Measurements from ENCODE around the gene STAT5B. TPM values are rescaled to one million over a fixed set of nuclear protein-coding genes. Genes with fewer than 3 reads are reported as not detected.
A peak's percentile ranks its signal among the peaks of the same experiment; 100 is the strongest.

The STAT5B gene
- total RNA-seq, 1 donor from 2014 or later: 80.6 TPM

GRCh38 chr17:42236760-42237159 lies 39.4 kb downstream of the STAT5B start:
- DNase-seq (ENCODE audit: low spot score in 2 of 2): no peak

GRCh38 chr17:42233994-42234393 lies 42.2 kb downstream of the STAT5B start:
- Histone ChIP-seq H3K27ac (no peak overlapping the region), H3K36me3 (no peaks in the 10 kb centered on the region), H3K9me3 (no peaks in the 10 kb centered on the region), H3K27me3 (no peaks in the 10 kb centered on the region), H3K4me3 (no peak overlapping the region), H3K4me1 (peaks cover 0 to 5% of the 10 kb centered on the region in 2 donors)
- TF ChIP-seq CTCF (IDR thresholded peaks at IDR 0.05): no peak
- intact Hi-C loops (cut with DNase I): loop anchor here (5.0 kb wide), 1 partner anchor 43 kb away; the partner anchor contains the start of gene STAT5B
- no peak for DNase-seq (ENCODE audit: low spot score in 2 of 2)

More at GRCh38 chr17:42236760-42237159, 39.4 kb downstream of the STAT5B start:
- Histone ChIP-seq H3K9me3 (no peaks in the 10 kb centered on the region), H3K4me3 (no peak overlapping the region), H3K27me3 (no peaks in the 10 kb centered on the region), H3K4me1 (peaks cover 0 to 5% of the 10 kb centered on the region in 2 donors), H3K36me3 (no peaks in the 10 kb centered on the region), H3K27ac (no peak overlapping the region)
- intact Hi-C loops (cut with DNase I): no loop called here
- no peak for TF ChIP-seq CTCF (IDR thresholded peaks at IDR 0.05)

- intact Hi-C loops (cut with DNase I): loop anchor here (5.0 kb wide), 1 partner anchor 44 kb away; the partner anchor contains the start of gene STAT5B
- no peak for TF ChIP-seq CTCF (IDR thresholded peaks at IDR 0.05)
- peaks cover 0 to 5% of the 10 kb centered on the region in 2 donors for H3K4me1 ChIP-seq
- no peaks in the 10 kb centered on the region for H3K36me3 ChIP-seq
- no peak for DNase-seq (ENCODE audit: low spot score in 2 of 2)
- no peak overlapping the region for H3K4me3 ChIP-seq
- H3K9me3 ChIP-seq: no peaks in the 10 kb centered on the region
- H3K27me3 ChIP-seq: no peaks in the 10 kb centered on the region
- no peak overlapping the region for H3K27ac ChIP-seq
Observed at GRCh38 chr17:42233156-42233555, 43.0 kb downstream of the STAT5B start.

- no peak for DNase-seq (ENCODE audit: low spot score in 2 of 2)
- Histone ChIP-seq H3K4me1 (peaks cover 0 to 11% of the 10 kb centered on the region in 2 donors), H3K36me3 (peaks cover 0 to 7% of the 10 kb centered on the region in 2 donors), H3K9me3 (no peaks in the 10 kb centered on the region), H3K27ac (no peak overlapping the region), H3K27me3 (no peaks in the 10 kb centered on the region), H3K4me3 (no peak overlapping the region)
- no peak for TF ChIP-seq CTCF (IDR thresholded peaks at IDR 0.05)
- intact Hi-C loops (cut with DNase I): loop anchor here (5.0 kb wide), 1 partner anchor 47 kb away; the partner anchor contains the start of gene STAT5B
Observed at GRCh38 chr17:42230225-42230624, 46.0 kb downstream of the STAT5B start.

GRCh38 chr17:42227849-42228700 lies 48.1 kb downstream of the STAT5B start:
- Histone ChIP-seq H3K27ac (peak overlapping the region; percentile 22 to 29), H3K36me3 (peaks cover 10 to 26% of the 10 kb centered on the region in 2 donors)
- intact Hi-C loops (cut with DNase I): no loop called here

More at GRCh38 chr17:42227849-42228700, 48.1 kb downstream of the STAT5B start:
- Histone ChIP-seq H3K9me3 (no peaks in the 10 kb centered on the region), H3K4me1 (peaks cover 0 to 7% of the 10 kb centered on the region in 2 donors), H3K4me3 (no peak overlapping the region), H3K27me3 (no peaks in the 10 kb centered on the region)
- DNase-seq (ENCODE audit: low spot score in 2 of 2): no peak
- no peak for TF ChIP-seq CTCF (IDR thresholded peaks at IDR 0.05)

All from ascending aorta (tissue), 2 donors.